ENCODE data around the gene GPC6.

Gene GPC6

GRCh38 chr13:94382517-94382916 lies 1155.9 kb downstream of the GPC6 start:
- DNase-seq (ENCODE audit: extremely low read depth, low read depth) = no peak
- no peak overlapping the region for H3K4me3 ChIP-seq (replicated peaks; ENCODE audit: low read depth, low read length)
- TF ChIP-seq CTCF (IDR thresholded peaks at IDR 0.05; ENCODE audit: low read depth, low read length, missing control alignments) = no peak

GRCh38 chr13:94382960-94383359 lies 1156.4 kb downstream of the GPC6 start:
- no peak for DNase-seq (ENCODE audit: extremely low read depth, low read depth)
- no peak for TF ChIP-seq CTCF (IDR thresholded peaks at IDR 0.05; ENCODE audit: low read depth, low read length, missing control alignments)

GRCh38 chr13:94384231-94384905 lies 1157.8 kb downstream of the GPC6 start:
- DNase-seq (ENCODE audit: extremely low read depth, low read depth) = no peak
- H3K4me3 ChIP-seq (replicated peaks; ENCODE audit: low read depth, low read length) = no peak overlapping the region
- TF ChIP-seq CTCF (IDR thresholded peaks at IDR 0.05; ENCODE audit: low read depth, low read length, missing control alignments) = no peak

More at GRCh38 chr13:94382960-94383359, 1156.4 kb downstream of the GPC6 start:
- H3K4me3 ChIP-seq (replicated peaks; ENCODE audit: low read depth, low read length) = no peak overlapping the region

GRCh38 chr13:94387047-94387446 lies 1160.4 kb downstream of the GPC6 start:
- no peak for DNase-seq (ENCODE audit: extremely low read depth, low read depth)
- TF ChIP-seq CTCF (IDR thresholded peaks at IDR 0.05; ENCODE audit: low read depth, low read length, missing control alignments) = no peak
- H3K4me3 ChIP-seq (replicated peaks; ENCODE audit: low read depth, low read length) = no peak overlapping the region

GRCh38 chr13:94389604-94390351 lies 1163.2 kb downstream of the GPC6 start:
- TF ChIP-seq CTCF (IDR thresholded peaks at IDR 0.05; ENCODE audit: low read depth, low read length, missing control alignments) = no peak
- DNase-seq (ENCODE audit: extremely low read depth, low read depth) = no peak
- no peak overlapping the region for H3K4me3 ChIP-seq (replicated peaks; ENCODE audit: low read depth, low read length)

- no peak for TF ChIP-seq CTCF (IDR thresholded peaks at IDR 0.05; ENCODE audit: low read depth, low read length, missing control alignments)
- no peak for DNase-seq (ENCODE audit: extremely low read depth, low read depth)
- no peak overlapping the region for H3K4me3 ChIP-seq (replicated peaks; ENCODE audit: low read depth, low read length)
Measured at GRCh38 chr13:94390881-94391280, 1164.3 kb downstream of the GPC6 start.
